IPS-18a (cell line): ENCODE measurements around the gene QSOX2.

Experiments used
- H3K27ac ChIP-seq: one replicate; pipeline ENCODE4 v1.5.1; 2013; ENCODE audit warnings: low read length
- H3K27me3 ChIP-seq: one replicate; pipeline ENCODE4 v1.6.1; 2013; ENCODE audit warnings: mild to moderate bottlenecking, low read length; ENCODE audit not compliant: control insufficient read depth, insufficient read depth
- H3K36me3 ChIP-seq: one replicate; pipeline ENCODE4 v1.6.1; 2013; ENCODE audit warnings: low read depth, low read length; ENCODE audit not compliant: control insufficient read depth
- H3K4me1 ChIP-seq: one replicate; pipeline ENCODE4 v1.6.1; 2013; ENCODE audit warnings: low read depth, low read length; ENCODE audit not compliant: control insufficient read depth
- H3K4me3 ChIP-seq: one replicate; pipeline ENCODE4 v1.5.1; 2013; ENCODE audit warnings: low read length
- H3K9ac ChIP-seq: one replicate; pipeline ENCODE4 v1.6.1; 2013; ENCODE audit warnings: mild to moderate bottlenecking, low read length, moderate library complexity
- H3K9me3 ChIP-seq: one replicate; pipeline ENCODE4 v1.6.1; 2013; ENCODE audit warnings: low read depth, low read length; ENCODE audit not compliant: control insufficient read depth

The QSOX2 gene

GRCh38 chr9:136182850-136183422 is 62.7 kb downstream of the QSOX2 start:
- Histone ChIP-seq H3K27ac (no peak overlapping the region), H3K36me3 (no peaks in the 10 kb centered on the region), H3K27me3 (no peaks in the 10 kb centered on the region), H3K9me3 (no peaks in the 10 kb centered on the region), H3K9ac (no peak overlapping the region), H3K4me3 (no peak overlapping the region), H3K4me1 (peaks cover 7% of the 10 kb centered on the region)

GRCh38 chr9:136182420-136182787 is 63.2 kb downstream of the QSOX2 start:
- no peak overlapping the region for H3K27ac ChIP-seq
- H3K27me3 ChIP-seq, result no peaks in the 10 kb centered on the region
- H3K36me3 ChIP-seq, result no peaks in the 10 kb centered on the region
- peaks cover 7% of the 10 kb centered on the region for H3K4me1 ChIP-seq
- H3K4me3 ChIP-seq, result no peak overlapping the region
- H3K9ac ChIP-seq, result no peak overlapping the region
- no peaks in the 10 kb centered on the region for H3K9me3 ChIP-seq

GRCh38 chr9:136181784-136182419 is 63.7 kb downstream of the QSOX2 start:
- Histone ChIP-seq H3K9ac (no peak overlapping the region), H3K4me1 (peaks cover 7% of the 10 kb centered on the region), H3K4me3 (no peak overlapping the region), H3K27me3 (no peaks in the 10 kb centered on the region), H3K36me3 (no peaks in the 10 kb centered on the region), H3K27ac (no peak overlapping the region), H3K9me3 (no peaks in the 10 kb centered on the region)

- H3K4me1 ChIP-seq, result peaks cover 7% of the 10 kb centered on the region
- H3K9me3 ChIP-seq, result no peaks in the 10 kb centered on the region
- no peaks in the 10 kb centered on the region for H3K36me3 ChIP-seq
- no peaks in the 10 kb centered on the region for H3K27me3 ChIP-seq
- no peak overlapping the region for H3K27ac ChIP-seq
- no peak overlapping the region for H3K4me3 ChIP-seq
- no peak overlapping the region for H3K9ac ChIP-seq
Measured at GRCh38 chr9:136180586-136180985, 65.0 kb downstream of the QSOX2 start.

GRCh38 chr9:136179761-136180160 is 65.9 kb downstream of the QSOX2 start:
- Histone ChIP-seq H3K9ac (no peak overlapping the region), H3K36me3 (no peaks in the 10 kb centered on the region), H3K27ac (no peak overlapping the region), H3K27me3 (no peaks in the 10 kb centered on the region), H3K4me1 (peaks cover 7% of the 10 kb centered on the region), H3K9me3 (no peaks in the 10 kb centered on the region), H3K4me3 (no peak overlapping the region)

- Histone ChIP-seq H3K9me3 (no peaks in the 10 kb centered on the region), H3K4me3 (no peak overlapping the region), H3K4me1 (peaks cover 7% of the 10 kb centered on the region), H3K36me3 (no peaks in the 10 kb centered on the region), H3K9ac (no peak overlapping the region), H3K27ac (no peak overlapping the region), H3K27me3 (no peaks in the 10 kb centered on the region)
Measured at GRCh38 chr9:136179101-136179616, 66.5 kb downstream of the QSOX2 start.

- Histone ChIP-seq H3K27me3 (no peaks in the 10 kb centered on the region), H3K4me1 (peaks cover 7% of the 10 kb centered on the region), H3K4me3 (no peak overlapping the region), H3K9ac (no peak overlapping the region), H3K9me3 (no peaks in the 10 kb centered on the region), H3K36me3 (no peaks in the 10 kb centered on the region), H3K27ac (no peak overlapping the region)
Measured at GRCh38 chr9:136178773-136179075, 66.9 kb downstream of the QSOX2 start.

- Histone ChIP-seq H3K9me3 (no peaks in the 10 kb centered on the region), H3K4me1 (peaks cover 7% of the 10 kb centered on the region), H3K4me3 (no peak overlapping the region), H3K36me3 (no peaks in the 10 kb centered on the region), H3K9ac (no peak overlapping the region), H3K27ac (no peak overlapping the region), H3K27me3 (no peaks in the 10 kb centered on the region)
Measured at GRCh38 chr9:136178061-136178772, 67.4 kb downstream of the QSOX2 start.

GRCh38 chr9:136177224-136177623 is 68.4 kb downstream of the QSOX2 start:
- Histone ChIP-seq H3K4me3 (no peak overlapping the region), H3K27ac (no peak overlapping the region), H3K9me3 (no peaks in the 10 kb centered on the region), H3K27me3 (no peaks in the 10 kb centered on the region), H3K36me3 (no peaks in the 10 kb centered on the region), H3K9ac (no peak overlapping the region), H3K4me1 (peaks cover 11% of the 10 kb centered on the region)

- no peaks in the 10 kb centered on the region for H3K36me3 ChIP-seq
- no peak overlapping the region for H3K9ac ChIP-seq
- peaks cover 26% of the 10 kb centered on the region for H3K4me1 ChIP-seq
- H3K4me3 ChIP-seq, result no peak overlapping the region
- H3K27me3 ChIP-seq, result no peaks in the 10 kb centered on the region
- no peaks in the 10 kb centered on the region for H3K9me3 ChIP-seq
- H3K27ac ChIP-seq, result no peak overlapping the region
Measured at GRCh38 chr9:136175616-136176197, 69.9 kb downstream of the QSOX2 start.

GRCh38 chr9:136174779-136175615 is 70.6 kb downstream of the QSOX2 start:
- no peak overlapping the region for H3K9ac ChIP-seq
- H3K4me3 ChIP-seq, result no peak overlapping the region
- no peaks in the 10 kb centered on the region for H3K9me3 ChIP-seq
- H3K27me3 ChIP-seq, result no peaks in the 10 kb centered on the region
- H3K36me3 ChIP-seq, result no peaks in the 10 kb centered on the region
- H3K4me1 ChIP-seq, result peaks cover 26% of the 10 kb centered on the region
- H3K27ac ChIP-seq, result no peak overlapping the region
